Tibial nerve (tissue), 4 donors: ENCODE measurements around the gene SLC9A3. TPM values are rescaled to one million over a fixed set of nuclear protein-coding genes. Genes with fewer than 3 reads are reported as not detected.
A peak's percentile ranks its signal among the peaks of the same experiment; 100 is the strongest.

Source experiments
- DNase-seq, 2 donors: peaks; one replicate each; pipeline ENCODE4 v3.0.0-alpha.2; 2019; ENCODE audit warnings: low spot score in 2 of 2
- H3K27ac ChIP-seq, 4 donors: fragments of 200-600 bp; sonication (generic) in 3 of 4; one replicate each; pipeline ENCODE4 v1.5.1; 2017 to 2019; ENCODE audit warnings: mild to moderate bottlenecking in 1 of 4
- H3K27me3 ChIP-seq, 2 donors: fragments of 200-600 bp; sonication (generic) in 1 of 2; one replicate each; pipeline versions ENCODE4 v1.5.1 to v1.6.0; 2017 to 2019
- H3K36me3 ChIP-seq, 3 donors: fragments of 200-600 bp; sonication (generic); one replicate each; pipeline ENCODE4 v1.5.1; 2018 to 2019
- H3K4me1 ChIP-seq, 4 donors: fragments of 200-600 bp; sonication (generic) in 3 of 4; one replicate each; pipeline ENCODE4 v1.5.1; 2017 to 2019
- H3K4me3 ChIP-seq, 4 donors: fragments of 200-600 bp; sonication (generic) in 3 of 4; one replicate each; pipeline ENCODE4 v1.5.1; 2017 to 2019; ENCODE audit warnings: mild to moderate bottlenecking in 1 of 4, moderate library complexity in 1 of 4
- H3K9me3 ChIP-seq, 4 donors: fragments of 200-600 bp; sonication (generic) in 3 of 4; one replicate each; pipeline ENCODE4 v1.5.1; 2017 to 2019
- EP300 ChIP-seq, 2 donors: sonication (generic); formaldehyde crosslinking; IDR thresholded peaks; one replicate each; pipeline ENCODE4 v1.6.1; 2017; ENCODE audit warnings: antibody characterized with exemption in 2 of 2, mild to moderate bottlenecking in 1 of 2
- POLR2A ChIP-seq, 2 donors: fragments of 450-650 bp; IDR thresholded peaks; one replicate each; pipeline ENCODE4 v1.6.1; 2017; ENCODE audit warnings: antibody characterized with exemption in 2 of 2, mild to moderate bottlenecking in 2 of 2, moderate library complexity in 2 of 2
- WGBS, 2 donors: methylation state at CpG; one replicate each; pipeline ENCODE4 v1.1.5; 2018; 5-methylcytosine and 5-hydroxymethylcytosine counted together
- total RNA-seq, 4 donors: library from RNA; depleted of rRNA; stranded (reverse); fragments of >200 nt; gene quantifications; one replicate each; pipeline ENCODE4 v1.1.0, GENCODE V29; 2016
- TF ChIP-seq, protein P1 (sequence below), 5 experiments: fragments of 200-600 bp in 3 of 5; fragments of 450-650 bp in 2 of 5; sonication (generic) in 3 of 5; IDR thresholded peaks; one replicate each; pipeline ENCODE4 v1.5.1; 2016 to 2019; ENCODE audit warnings: antibody characterized with exemption in 5 of 5, mild to moderate bottlenecking in 3 of 5, moderate library complexity in 2 of 5

The SLC9A3 gene
- total RNA-seq, 4 donors from 2014 or later = 11.4 to 32.7 (median 17.9) TPM

DNA sequence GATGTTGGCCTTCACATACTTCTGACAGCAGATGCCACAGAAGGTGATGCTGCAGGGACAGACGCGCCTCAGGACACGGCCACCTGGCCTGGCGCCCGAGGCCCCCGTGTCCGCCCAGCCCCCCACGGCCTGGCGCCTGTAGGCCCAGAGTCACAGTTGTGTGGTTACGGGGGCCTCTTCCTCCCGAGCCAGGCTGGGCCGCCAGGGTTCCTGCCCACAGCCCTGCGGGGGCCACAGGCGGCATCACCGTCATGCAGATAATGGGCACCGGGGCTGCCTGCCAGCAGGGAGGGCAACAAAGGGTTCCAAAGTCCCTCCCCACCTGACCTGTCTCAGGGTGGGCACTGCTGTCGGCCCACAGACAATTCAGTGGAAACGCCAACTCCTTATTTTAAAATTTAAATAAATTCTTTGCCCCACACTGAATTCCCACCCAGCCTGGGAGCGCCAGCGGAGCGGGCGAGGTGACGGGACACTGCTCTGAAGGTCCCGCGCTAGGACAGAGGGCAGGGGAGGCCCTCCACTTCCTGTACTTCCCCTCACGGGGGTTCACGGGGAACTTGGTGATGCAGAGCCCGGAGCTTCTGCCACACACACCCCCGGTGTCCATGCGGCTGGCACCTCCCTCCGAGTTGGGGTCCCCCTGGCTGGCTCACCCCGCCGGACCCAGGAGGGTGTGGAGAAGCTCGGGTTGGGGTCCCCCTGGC lies 40.7 kb downstream of the SLC9A3 start:
- H3K4me1 ChIP-seq = peaks cover 0 to 7% (median 0%) of the 10 kb centered on the region in 4 donors
- DNase-seq = no peak
- H3K4me3 ChIP-seq = no peak overlapping the region
- H3K36me3 ChIP-seq = peaks cover 0 to 41% (median 0%) of the 10 kb centered on the region in 3 donors
- peaks cover 0 to 72% of the 10 kb centered on the region in 2 donors for H3K27me3 ChIP-seq
- TF ChIP-seq POLR2A (IDR thresholded peaks at IDR 0.05) = no peak
- TF ChIP-seq EP300 (IDR thresholded peaks at IDR 0.05) = no peak
- TF ChIP-seq, protein P1, sequence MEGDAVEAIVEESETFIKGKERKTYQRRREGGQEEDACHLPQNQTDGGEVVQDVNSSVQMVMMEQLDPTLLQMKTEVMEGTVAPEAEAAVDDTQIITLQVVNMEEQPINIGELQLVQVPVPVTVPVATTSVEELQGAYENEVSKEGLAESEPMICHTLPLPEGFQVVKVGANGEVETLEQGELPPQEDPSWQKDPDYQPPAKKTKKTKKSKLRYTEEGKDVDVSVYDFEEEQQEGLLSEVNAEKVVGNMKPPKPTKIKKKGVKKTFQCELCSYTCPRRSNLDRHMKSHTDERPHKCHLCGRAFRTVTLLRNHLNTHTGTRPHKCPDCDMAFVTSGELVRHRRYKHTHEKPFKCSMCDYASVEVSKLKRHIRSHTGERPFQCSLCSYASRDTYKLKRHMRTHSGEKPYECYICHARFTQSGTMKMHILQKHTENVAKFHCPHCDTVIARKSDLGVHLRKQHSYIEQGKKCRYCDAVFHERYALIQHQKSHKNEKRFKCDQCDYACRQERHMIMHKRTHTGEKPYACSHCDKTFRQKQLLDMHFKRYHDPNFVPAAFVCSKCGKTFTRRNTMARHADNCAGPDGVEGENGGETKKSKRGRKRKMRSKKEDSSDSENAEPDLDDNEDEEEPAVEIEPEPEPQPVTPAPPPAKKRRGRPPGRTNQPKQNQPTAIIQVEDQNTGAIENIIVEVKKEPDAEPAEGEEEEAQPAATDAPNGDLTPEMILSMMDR (IDR thresholded peaks at IDR 0.05) = no peak
- H3K9me3 ChIP-seq = no peaks in the 10 kb centered on the region
- H3K27ac ChIP-seq = peak overlapping the region in 2 of 4 donors; percentile 28 to 32
- 59 to 62% methylated on average over 17 to 31 of the region's 34 CpGs for WGBS, 2 donors

DNA sequence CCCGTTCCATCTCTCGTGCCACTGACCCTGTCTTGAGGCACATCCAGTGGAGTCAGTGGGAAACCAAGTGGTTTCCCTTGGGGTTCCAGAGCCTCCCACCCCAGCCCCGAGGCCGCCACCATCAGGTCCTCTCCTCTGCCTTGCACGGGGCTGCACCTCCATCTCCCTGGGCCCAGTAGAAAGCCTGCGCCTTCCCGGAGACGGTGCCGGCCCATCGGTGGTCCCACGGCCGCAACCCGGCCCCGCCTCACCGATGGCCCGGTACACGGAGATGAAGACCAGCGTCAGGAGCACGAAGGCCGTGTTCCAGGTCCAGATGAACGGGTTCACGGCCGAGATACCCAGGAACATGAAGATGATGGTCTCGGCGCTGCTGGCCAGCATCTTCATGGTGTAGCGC lies 41.2 kb downstream of the SLC9A3 start:
- peaks cover 0 to 78% of the 10 kb centered on the region in 2 donors for H3K27me3 ChIP-seq
- TF ChIP-seq EP300 (IDR thresholded peaks at IDR 0.05) = no peak
- TF ChIP-seq POLR2A (IDR thresholded peaks at IDR 0.05) = no peak
- TF ChIP-seq, protein P1 (IDR thresholded peaks at IDR 0.05) = no peak
- H3K9me3 ChIP-seq = no peaks in the 10 kb centered on the region
- 90 to 93% methylated on average over 22 to 23 of the region's 26 CpGs for WGBS, 2 donors
- peaks cover 0 to 41% (median 0%) of the 10 kb centered on the region in 3 donors for H3K36me3 ChIP-seq
- peaks cover 0 to 6% (median 0%) of the 10 kb centered on the region in 4 donors for H3K4me1 ChIP-seq
- no peak overlapping the region for H3K4me3 ChIP-seq
- no peak for DNase-seq
- H3K27ac ChIP-seq = peak overlapping the region in 2 of 4 donors; percentile 28 to 32

DNA sequence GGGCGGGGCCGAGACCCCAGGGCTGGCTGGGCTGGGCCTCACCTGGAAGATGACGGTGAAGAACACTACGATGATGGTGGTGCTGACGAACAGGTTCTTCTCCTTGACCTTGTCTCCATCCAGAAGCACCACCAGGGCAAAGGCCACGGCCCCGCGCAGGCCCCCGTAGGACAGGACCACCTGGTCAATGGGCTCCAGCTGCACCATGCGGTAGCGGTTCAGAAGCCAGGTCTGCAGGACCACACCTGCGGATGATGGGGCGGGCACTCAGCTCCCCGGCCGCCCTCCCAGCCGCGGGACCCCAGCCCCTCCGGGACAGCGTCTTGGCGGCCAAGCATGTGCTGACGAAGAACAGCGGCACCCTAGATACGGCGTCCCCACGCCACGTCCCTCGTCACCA lies 41.7 kb downstream of the SLC9A3 start:
- Histone ChIP-seq H3K36me3 (peaks cover 0 to 41% (median 0%) of the 10 kb centered on the region in 3 donors), H3K4me1 (peaks cover 0 to 6% (median 0%) of the 10 kb centered on the region in 4 donors), H3K27me3 (peaks cover 0 to 83% of the 10 kb centered on the region in 2 donors), H3K9me3 (no peaks in the 10 kb centered on the region), H3K27ac (peak overlapping the region in 2 of 4 donors; percentile 28 to 32), H3K4me3 (no peak overlapping the region)
- no peak for DNase-seq
- TF ChIP-seq POLR2A (IDR thresholded peaks at IDR 0.05) (no peak), EP300 (IDR thresholded peaks at IDR 0.05) (no peak)
- TF ChIP-seq, protein P1 (IDR thresholded peaks at IDR 0.05) = no peak
- 93 to 96% methylated on average over 10 to 19 of the region's 27 CpGs for WGBS, 2 donors

DNA sequence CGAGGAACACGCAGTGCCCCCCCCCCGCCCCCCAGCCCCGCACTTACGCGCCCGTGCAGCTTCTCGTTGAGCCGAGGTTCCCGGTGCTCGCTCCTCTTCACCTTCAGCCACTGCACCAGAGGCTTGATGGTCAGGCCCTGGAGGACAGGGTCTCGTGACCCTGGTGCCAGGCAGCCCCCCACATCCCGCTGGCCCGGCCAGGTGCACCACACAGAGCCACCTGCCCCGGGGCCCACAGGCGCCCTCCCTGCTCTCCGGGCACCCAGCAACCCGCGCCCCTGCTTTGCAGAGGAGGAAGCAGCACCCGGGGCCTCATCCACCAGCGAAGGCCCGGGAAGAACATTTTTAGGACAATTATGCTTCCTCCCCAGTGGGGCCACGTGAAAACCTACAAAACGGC lies 42.2 kb downstream of the SLC9A3 start:
- TF ChIP-seq POLR2A (IDR thresholded peaks at IDR 0.05) = no peak
- TF ChIP-seq EP300 (IDR thresholded peaks at IDR 0.05) = no peak
- TF ChIP-seq, protein P1 (IDR thresholded peaks at IDR 0.05) = no peak

DNA sequence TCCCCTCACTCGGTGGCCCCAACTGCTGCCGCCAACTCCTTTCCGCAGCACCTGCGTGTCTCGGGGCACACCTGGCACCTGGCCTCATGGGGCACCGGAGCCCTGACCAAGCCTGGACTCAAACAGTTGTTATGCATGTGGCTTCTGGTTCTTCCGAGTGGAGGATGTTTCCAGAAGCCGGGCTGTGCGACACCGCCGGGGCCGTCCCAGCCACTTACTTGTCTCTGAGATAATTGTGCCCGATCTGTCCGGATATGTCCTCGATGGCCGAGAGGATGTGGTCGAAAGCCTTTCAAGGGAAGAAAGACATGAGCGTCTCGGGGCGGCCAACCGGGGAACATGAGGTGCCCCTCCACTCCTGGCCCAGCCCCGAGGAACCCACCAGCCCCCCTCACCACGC lies 42.9 kb downstream of the SLC9A3 start:
- no peak for DNase-seq
- TF ChIP-seq, protein P1 (IDR thresholded peaks at IDR 0.05) = no peak
- TF ChIP-seq EP300 (IDR thresholded peaks at IDR 0.05) = no peak
- TF ChIP-seq POLR2A (IDR thresholded peaks at IDR 0.05) = no peak
- H3K4me3 ChIP-seq = no peak overlapping the region
- no peaks in the 10 kb centered on the region for H3K9me3 ChIP-seq
- H3K36me3 ChIP-seq = peaks cover 0 to 46% (median 0%) of the 10 kb centered on the region in 3 donors
- H3K27ac ChIP-seq = no peak overlapping the region
- H3K4me1 ChIP-seq = peaks cover 0 to 5% (median 0%) of the 10 kb centered on the region in 4 donors
- 85 to 91% methylated on average over 17 to 23 of the region's 23 CpGs for WGBS, 2 donors
- H3K27me3 ChIP-seq = peaks cover 0 to 92% of the 10 kb centered on the region in 2 donors

More for the DNA sequence above, 42.2 kb downstream of the SLC9A3 start:
- Histone ChIP-seq H3K27me3 (peaks cover 0 to 88% of the 10 kb centered on the region in 2 donors), H3K36me3 (peaks cover 0 to 41% (median 0%) of the 10 kb centered on the region in 3 donors), H3K4me1 (peaks cover 0 to 6% (median 0%) of the 10 kb centered on the region in 4 donors), H3K9me3 (no peaks in the 10 kb centered on the region), H3K4me3 (no peak overlapping the region), H3K27ac (peak overlapping the region in 1 of 4 donors; percentile 32)
- 76 to 81% methylated on average over 11 to 18 of the region's 24 CpGs for WGBS, 2 donors
- no peak for DNase-seq
